ENCODE results near the gene SKI.
"Not testable (repeated sequence)": the region's sequence is repeated elsewhere in the genome, so short reads cannot be mapped to it uniquely, and the experiment has no call there.

SKI gene

GRCh38 chr1:2248854-2249558, 20.9 kb downstream of the SKI start:
- no peak for FAIRE-seq

GRCh38 chr1:2249559-2249906, 21.4 kb downstream of the SKI start:
- no peak for FAIRE-seq

- no peak for FAIRE-seq
Measured at GRCh38 chr1:2250721-2251281, 22.7 kb downstream of the SKI start.

GRCh38 chr1:2251363-2251762, 23.2 kb downstream of the SKI start:
- no peak for FAIRE-seq

GRCh38 chr1:2251786-2252185, 23.7 kb downstream of the SKI start:
- no peak for FAIRE-seq

- no peak for FAIRE-seq
Measured at GRCh38 chr1:2252423-2252822, 24.3 kb downstream of the SKI start.

- no peak for FAIRE-seq
Measured at GRCh38 chr1:2253036-2253796, 25.1 kb downstream of the SKI start.

- FAIRE-seq, result no peak
Measured at GRCh38 chr1:2253797-2254480, 25.8 kb downstream of the SKI start.

- FAIRE-seq, result no peak
Measured at GRCh38 chr1:2255047-2255419, 26.9 kb downstream of the SKI start.

- no peak for FAIRE-seq
Measured at GRCh38 chr1:2255420-2256369, 27.6 kb downstream of the SKI start.

- no peak for FAIRE-seq
Measured at GRCh38 chr1:2256435-2257244, 28.5 kb downstream of the SKI start.

GRCh38 chr1:2257245-2257627, 29.1 kb downstream of the SKI start:
- no peak for FAIRE-seq

- no peak for FAIRE-seq
Measured at GRCh38 chr1:2258122-2258681, 30.1 kb downstream of the SKI start.

GRCh38 chr1:2258996-2259395, 30.9 kb downstream of the SKI start:
- no peak for FAIRE-seq

GRCh38 chr1:2259668-2260402, 31.7 kb downstream of the SKI start:
- no peak for FAIRE-seq

- FAIRE-seq, result not testable (repeated sequence)
Measured at GRCh38 chr1:2260470-2260869, 32.4 kb downstream of the SKI start.

GRCh38 chr1:2260917-2261316, 32.8 kb downstream of the SKI start:
- no peak for FAIRE-seq

GRCh38 chr1:2261476-2262395, 33.6 kb downstream of the SKI start:
- not testable (repeated sequence) for FAIRE-seq

GRCh38 chr1:2266301-2266975, 38.3 kb downstream of the SKI start:
- FAIRE-seq, result no peak
